Suprapubic skin (tissue), 4 donors: ENCODE measurements around the gene MYZAP. TPM values are rescaled to one million over a fixed set of nuclear protein-coding genes. Genes with fewer than 3 reads are reported as not detected.

ENCODE experiments used
- DNase-seq, 2 donors: peaks; one replicate each; pipeline ENCODE4 v3.0.0-alpha.2; 2019; ENCODE audit warnings: low spot score in 2 of 2
- H3K27ac ChIP-seq: fragments of 200-600 bp; sonication (generic); one replicate; pipeline ENCODE4 v1.5.1; 2019
- H3K27me3 ChIP-seq: fragments of 200-600 bp; sonication (generic); one replicate; pipeline ENCODE4 v1.5.1; 2019
- H3K36me3 ChIP-seq: fragments of 200-600 bp; sonication (generic); one replicate; pipeline ENCODE4 v1.5.1; 2019
- H3K4me1 ChIP-seq: fragments of 200-600 bp; sonication (generic); one replicate; pipeline ENCODE4 v1.5.1; 2019
- H3K4me3 ChIP-seq: fragments of 200-600 bp; sonication (generic); one replicate; pipeline ENCODE4 v1.5.1; 2019; ENCODE audit warnings: mild to moderate bottlenecking
- H3K9me3 ChIP-seq: fragments of 200-600 bp; sonication (generic); one replicate; pipeline ENCODE4 v1.5.1; 2019
- CTCF ChIP-seq, 2 donors: fragments of 200-600 bp in 1 of 2; fragments of 450-650 bp in 1 of 2; sonication (generic) in 1 of 2; IDR thresholded peaks; one replicate each; pipeline ENCODE4 v1.5.1; 2016 to 2019; ENCODE audit warnings: antibody characterized with exemption in 2 of 2, mild to moderate bottlenecking in 1 of 2, moderate library complexity in 1 of 2
- EP300 ChIP-seq: sonication (generic); formaldehyde crosslinking; IDR thresholded peaks from one replicate; pipeline ENCODE4 v1.6.1; 2017; ENCODE audit warnings: antibody characterized with exemption
- POLR2A ChIP-seq, 2 donors: fragments of 450-650 bp; IDR thresholded peaks; one replicate each; pipeline ENCODE4 v1.6.1; 2017; ENCODE audit warnings: antibody characterized with exemption in 2 of 2, mild to moderate bottlenecking in 2 of 2, moderate library complexity in 2 of 2
- POLR2AphosphoS5 ChIP-seq, 3 donors: sonication (generic); formaldehyde crosslinking; IDR thresholded peaks; one replicate each; pipeline ENCODE4 v1.6.1; 2017; ENCODE audit warnings: antibody characterized with exemption in 3 of 3
- WGBS: methylation state at CpG from one replicate; pipeline ENCODE4 v1.1.5; 2018; 5-methylcytosine and 5-hydroxymethylcytosine counted together
- total RNA-seq, 4 donors: library from RNA; depleted of rRNA; stranded (reverse); fragments of >200 nt; gene quantifications; one replicate each; pipeline ENCODE4 v1.1.0, GENCODE V29; 2016

The MYZAP gene
- total RNA-seq, 4 donors from 2014 or later = 8.6 to 14.9 (median 11.6) TPM

GRCh38 chr15:57692709-57693108, 101.0 kb downstream of the MYZAP start:
- Histone ChIP-seq H3K4me3 (no peak overlapping the region), H3K27me3 (peaks cover 2% of the 10 kb centered on the region), H3K9me3 (no peaks in the 10 kb centered on the region), H3K4me1 (peaks cover 2% of the 10 kb centered on the region), H3K36me3 (no peaks in the 10 kb centered on the region), H3K27ac (no peak overlapping the region)
- no peak for DNase-seq
- WGBS = 30% methylated on average over 1 of the region's 1 CpG
- TF ChIP-seq POLR2A (IDR thresholded peaks at IDR 0.05) (no peak), POLR2AphosphoS5 (IDR thresholded peaks at IDR 0.05) (no peak), CTCF (IDR thresholded peaks at IDR 0.05) (no peak), EP300 (no peak)

GRCh38 chr15:57694279-57694678, 102.6 kb downstream of the MYZAP start:
- Histone ChIP-seq H3K9me3 (no peaks in the 10 kb centered on the region), H3K4me1 (peaks cover 2% of the 10 kb centered on the region), H3K4me3 (no peak overlapping the region), H3K36me3 (no peaks in the 10 kb centered on the region), H3K27me3 (peaks cover 3% of the 10 kb centered on the region), H3K27ac (no peak overlapping the region)
- no peak for DNase-seq
- TF ChIP-seq POLR2AphosphoS5 (IDR thresholded peaks at IDR 0.05) (no peak), POLR2A (IDR thresholded peaks at IDR 0.05) (no peak), CTCF (IDR thresholded peaks at IDR 0.05) (no peak), EP300 (no peak)
- 61% methylated on average over 1 of the region's 1 CpG for WGBS

- 82% methylated on average over 5 of the region's 5 CpGs for WGBS
Measured at GRCh38 chr15:57696146-57696545, 104.4 kb downstream of the MYZAP start.

GRCh38 chr15:57697588-57697987, 105.9 kb downstream of the MYZAP start:
- no peak for TF ChIP-seq CTCF (IDR thresholded peaks at IDR 0.05)
- TF ChIP-seq EP300 = no peak
- TF ChIP-seq POLR2AphosphoS5 (IDR thresholded peaks at IDR 0.05) = no peak
- no peak for TF ChIP-seq POLR2A (IDR thresholded peaks at IDR 0.05)
- Histone ChIP-seq H3K27ac (no peak overlapping the region), H3K9me3 (no peaks in the 10 kb centered on the region), H3K36me3 (no peaks in the 10 kb centered on the region), H3K4me1 (no peaks in the 10 kb centered on the region), H3K4me3 (no peak overlapping the region), H3K27me3 (peaks cover 3% of the 10 kb centered on the region)
- 85% methylated on average over 4 of the region's 4 CpGs for WGBS
- no peak for DNase-seq

More at GRCh38 chr15:57696146-57696545, 104.4 kb downstream of the MYZAP start:
- H3K9me3 ChIP-seq = no peaks in the 10 kb centered on the region
- peaks cover 2% of the 10 kb centered on the region for H3K4me1 ChIP-seq
- DNase-seq = no peak
- no peak for TF ChIP-seq EP300
- no peak for TF ChIP-seq CTCF (IDR thresholded peaks at IDR 0.05)
- TF ChIP-seq POLR2A (IDR thresholded peaks at IDR 0.05) = no peak
- no peak for TF ChIP-seq POLR2AphosphoS5 (IDR thresholded peaks at IDR 0.05)
- peaks cover 3% of the 10 kb centered on the region for H3K27me3 ChIP-seq
- H3K36me3 ChIP-seq = no peaks in the 10 kb centered on the region
- no peak overlapping the region for H3K4me3 ChIP-seq
- H3K27ac ChIP-seq = no peak overlapping the region

- no peak for DNase-seq
- Histone ChIP-seq H3K27me3 (peaks cover 3% of the 10 kb centered on the region), H3K27ac (no peak overlapping the region), H3K4me1 (no peaks in the 10 kb centered on the region), H3K4me3 (no peak overlapping the region), H3K36me3 (no peaks in the 10 kb centered on the region), H3K9me3 (no peaks in the 10 kb centered on the region)
- TF ChIP-seq POLR2AphosphoS5 (IDR thresholded peaks at IDR 0.05) (no peak), EP300 (no peak), CTCF (IDR thresholded peaks at IDR 0.05) (no peak), POLR2A (IDR thresholded peaks at IDR 0.05) (no peak)
Measured at GRCh38 chr15:57698243-57698642, 106.5 kb downstream of the MYZAP start.
